ENCODE measurements around the gene QKI.

DNA sequence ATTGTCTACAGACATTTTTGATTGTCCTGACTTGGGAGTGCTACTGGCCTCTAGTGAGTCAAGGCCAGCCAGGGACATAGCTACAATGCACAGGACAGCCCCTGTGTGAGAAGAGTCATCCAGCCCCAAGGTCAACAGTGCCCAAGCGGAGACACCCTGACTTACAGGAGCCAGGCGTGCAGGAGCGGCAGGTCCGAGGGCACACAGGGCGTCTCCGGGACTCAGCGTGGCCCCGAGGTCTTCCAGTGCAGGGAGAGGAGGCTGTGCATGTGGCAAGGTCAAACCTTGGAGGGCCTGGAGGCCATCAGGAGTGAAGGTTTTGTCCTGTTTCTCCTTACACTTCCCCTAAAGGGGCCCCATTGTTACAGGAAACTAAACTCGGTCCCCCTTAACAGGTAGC, 41.3 kb upstream of the QKI start:
- TF ChIP-seq, protein P1, sequence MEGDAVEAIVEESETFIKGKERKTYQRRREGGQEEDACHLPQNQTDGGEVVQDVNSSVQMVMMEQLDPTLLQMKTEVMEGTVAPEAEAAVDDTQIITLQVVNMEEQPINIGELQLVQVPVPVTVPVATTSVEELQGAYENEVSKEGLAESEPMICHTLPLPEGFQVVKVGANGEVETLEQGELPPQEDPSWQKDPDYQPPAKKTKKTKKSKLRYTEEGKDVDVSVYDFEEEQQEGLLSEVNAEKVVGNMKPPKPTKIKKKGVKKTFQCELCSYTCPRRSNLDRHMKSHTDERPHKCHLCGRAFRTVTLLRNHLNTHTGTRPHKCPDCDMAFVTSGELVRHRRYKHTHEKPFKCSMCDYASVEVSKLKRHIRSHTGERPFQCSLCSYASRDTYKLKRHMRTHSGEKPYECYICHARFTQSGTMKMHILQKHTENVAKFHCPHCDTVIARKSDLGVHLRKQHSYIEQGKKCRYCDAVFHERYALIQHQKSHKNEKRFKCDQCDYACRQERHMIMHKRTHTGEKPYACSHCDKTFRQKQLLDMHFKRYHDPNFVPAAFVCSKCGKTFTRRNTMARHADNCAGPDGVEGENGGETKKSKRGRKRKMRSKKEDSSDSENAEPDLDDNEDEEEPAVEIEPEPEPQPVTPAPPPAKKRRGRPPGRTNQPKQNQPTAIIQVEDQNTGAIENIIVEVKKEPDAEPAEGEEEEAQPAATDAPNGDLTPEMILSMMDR (IDR thresholded peaks at IDR 0.05; ENCODE audit: low read depth, low read length): no peak
- no peak for TF ChIP-seq POLR2A (IDR thresholded peaks at IDR 0.05; ENCODE audit: extremely low read depth, insufficient read length)
- TF ChIP-seq MYC (IDR thresholded peaks at IDR 0.05; ENCODE audit: low read depth, low read length): no peak
